MV-4-11 (cell line): ENCODE results near the gene SPTBN2.

Experiments
- DNase-seq: peaks from one replicate; lab custom pipeline; 2025; lab: John Stamatoyannopoulos, UW

The SPTBN2 gene

DNA sequence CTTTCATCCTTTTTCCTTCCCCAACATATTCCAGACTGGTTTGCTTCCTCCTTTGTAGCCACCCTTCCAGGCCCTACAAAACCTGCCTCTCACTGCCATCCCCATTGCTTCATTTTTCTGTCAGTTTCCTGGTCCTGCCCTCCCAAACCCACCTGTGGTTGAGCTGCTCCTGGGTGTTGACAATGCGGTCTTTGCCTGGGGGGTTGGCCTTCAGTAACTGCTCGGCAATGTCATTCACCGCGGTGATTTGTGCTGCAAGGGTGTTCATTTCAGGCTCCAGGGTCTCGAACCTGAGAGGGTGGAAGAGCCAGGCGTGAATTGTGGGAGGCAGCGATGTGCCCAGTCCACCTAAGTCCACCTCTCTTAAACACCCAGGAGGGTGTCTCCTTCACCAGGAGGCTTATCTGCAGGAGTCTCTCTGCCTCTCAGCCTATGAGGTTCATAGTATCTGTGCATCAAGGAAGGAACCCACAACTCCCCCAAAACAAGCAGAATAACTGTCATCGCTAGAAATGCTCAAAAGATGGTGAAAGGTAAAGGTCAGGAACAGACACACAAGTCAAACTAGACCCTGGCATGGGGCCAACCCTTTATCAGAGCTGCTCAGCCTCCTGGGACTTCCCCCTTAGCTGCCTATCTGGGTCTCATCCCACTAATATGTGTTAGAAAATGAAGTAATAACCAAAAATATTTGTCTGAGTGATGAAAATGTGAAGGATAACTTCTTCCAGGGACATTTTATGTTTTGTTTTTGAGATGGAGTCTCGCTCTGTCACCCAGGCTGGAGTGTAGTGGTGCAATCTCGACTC lies 27.4 kb downstream of the SPTBN2 start:
- no peak for DNase-seq

DNA sequence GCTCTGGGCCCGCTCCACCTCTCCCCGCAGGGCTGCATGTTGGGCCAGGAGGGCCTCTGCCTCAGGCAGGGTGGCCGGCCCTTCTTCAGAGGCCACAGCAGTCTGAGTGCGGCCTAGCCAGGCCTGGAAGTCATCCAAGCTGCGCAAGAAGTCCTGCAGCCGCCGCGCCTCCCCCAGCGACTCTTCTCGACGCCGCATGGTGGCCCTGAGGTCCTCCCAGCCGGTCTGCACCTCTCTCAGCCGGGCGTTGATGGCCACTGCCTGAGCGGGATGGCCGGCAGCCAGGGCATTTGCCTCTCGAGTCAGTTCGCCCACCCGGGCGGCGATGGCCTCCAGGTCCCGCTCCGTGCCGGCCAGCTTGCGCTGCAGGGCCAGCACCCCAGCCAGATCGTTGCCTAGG lies 28.3 kb downstream of the SPTBN2 start:
- no peak for DNase-seq

DNA sequence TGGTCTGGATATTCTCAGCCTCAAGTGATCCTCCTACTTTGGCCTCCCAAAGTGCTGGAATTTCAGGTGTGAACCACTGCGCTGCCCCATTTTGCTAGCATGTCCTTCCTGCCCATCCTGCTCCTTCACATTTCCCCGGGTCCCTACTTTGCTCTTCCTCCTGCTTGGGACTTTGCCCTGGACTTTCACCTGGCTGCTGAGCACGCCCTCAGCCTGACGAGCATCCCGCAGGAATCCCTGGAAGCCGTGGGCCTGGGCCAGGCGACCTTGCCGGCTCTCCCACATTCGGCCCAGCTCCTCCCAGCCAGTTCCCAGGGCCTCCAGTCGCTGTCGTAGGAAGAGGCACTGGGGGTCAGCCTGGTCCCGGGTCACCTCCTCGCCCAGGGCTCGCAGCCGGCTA lies 28.7 kb downstream of the SPTBN2 start:
- DNase-seq: no peak

DNA sequence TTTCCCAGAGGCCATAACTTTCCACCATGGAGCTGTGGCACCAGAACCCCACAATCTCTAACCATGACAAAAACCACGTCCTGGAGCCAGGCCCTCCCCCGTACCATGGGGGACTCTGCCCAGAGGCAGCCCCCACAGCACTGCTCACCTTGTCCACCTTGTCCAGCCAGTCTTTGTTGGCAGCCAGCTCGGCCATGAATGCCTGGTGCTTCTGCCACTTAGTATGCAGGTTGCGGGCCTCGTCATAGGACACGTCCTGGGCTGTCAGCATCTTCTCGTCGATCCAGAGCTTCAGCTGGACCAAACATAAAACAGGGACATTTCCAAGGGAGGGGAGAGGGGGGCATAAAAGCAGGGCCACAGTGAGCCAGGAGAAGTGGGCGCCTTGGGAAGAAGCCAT lies 30.5 kb downstream of the SPTBN2 start:
- DNase-seq: no peak

DNA sequence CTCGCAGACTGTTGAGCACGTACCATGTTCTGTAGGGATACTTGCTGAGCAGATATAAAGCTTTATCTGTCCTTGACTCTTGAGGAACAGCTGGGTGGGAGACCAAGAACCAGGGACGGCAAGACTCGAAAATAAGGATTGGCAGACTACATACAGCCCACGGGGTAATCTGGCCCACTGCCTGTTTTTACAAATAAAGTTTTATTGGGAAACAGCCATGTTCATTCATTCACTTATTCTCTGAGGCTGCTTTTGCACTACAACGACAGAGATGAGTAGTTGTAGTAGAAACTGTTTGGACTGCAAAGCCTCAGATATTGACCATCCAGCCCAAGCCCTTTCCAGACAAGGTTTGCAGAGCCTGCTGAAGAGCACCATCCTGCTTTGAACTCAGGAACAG lies 31.0 kb downstream of the SPTBN2 start:
- DNase-seq: no peak

DNA sequence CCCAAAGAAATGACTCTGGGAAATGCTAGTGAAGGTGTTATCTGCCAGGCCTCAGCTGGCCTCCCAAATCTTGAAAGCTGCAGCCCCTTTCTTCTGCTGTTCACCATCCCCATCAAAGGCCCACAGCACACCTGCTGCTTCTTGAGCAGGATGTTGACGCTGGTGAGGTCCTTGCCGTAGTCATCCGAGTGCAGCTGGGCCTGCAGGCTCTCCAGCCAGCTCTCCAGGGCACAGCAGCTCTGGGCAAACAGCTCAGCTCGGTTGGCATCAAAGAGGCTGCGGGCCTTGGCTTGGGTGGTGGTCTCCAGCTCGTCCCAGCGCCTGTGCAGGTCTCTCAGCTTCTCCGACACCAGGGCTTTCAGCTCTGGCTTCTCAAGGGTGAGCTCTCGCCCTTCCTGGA lies 32.9 kb downstream of the SPTBN2 start:
- DNase-seq: no peak

DNA sequence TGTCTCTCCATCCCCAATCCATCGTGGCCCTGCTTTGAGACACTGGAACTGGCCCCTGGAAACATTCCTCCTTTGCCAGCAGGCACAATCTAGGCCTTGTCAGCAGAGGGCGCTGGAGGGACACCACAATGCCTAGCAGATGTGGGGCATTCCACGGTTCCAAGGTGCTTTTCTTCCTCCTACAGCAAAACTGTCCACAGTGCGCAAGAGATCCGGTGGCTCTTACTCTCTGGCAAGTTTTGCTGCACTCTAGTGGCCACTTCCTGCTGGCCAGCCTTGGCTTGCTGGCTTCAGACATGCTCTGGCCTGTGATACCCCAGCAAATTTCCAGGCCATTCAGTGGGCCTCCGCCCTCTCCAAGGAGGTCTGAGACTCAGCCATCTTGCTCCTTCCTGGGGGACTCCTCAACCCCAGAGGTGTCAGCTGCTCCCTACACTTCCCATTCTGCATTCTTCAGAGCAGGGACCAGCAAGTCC lies 34.2 kb downstream of the SPTBN2 start:
- DNase-seq: peak; percentile 85

DNA sequence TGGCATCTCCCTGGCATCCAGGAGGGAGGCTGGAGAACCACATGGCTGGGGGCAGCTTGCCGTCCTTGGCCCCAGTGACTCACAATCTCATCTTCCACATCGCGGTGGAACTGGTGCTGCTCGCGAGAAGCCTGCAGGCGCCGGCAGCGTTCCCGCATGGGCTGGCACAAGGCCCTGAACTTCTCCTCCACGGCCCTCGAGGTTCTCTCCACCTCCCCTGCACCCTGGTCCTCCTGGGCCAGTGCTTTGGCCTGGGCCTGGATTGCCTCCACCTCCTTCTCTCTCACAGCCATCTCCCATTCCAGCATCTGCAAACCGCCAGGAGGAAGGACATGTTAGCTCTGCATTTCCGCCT lies 35.0 kb downstream of the SPTBN2 start:
- DNase-seq: no peak

DNA sequence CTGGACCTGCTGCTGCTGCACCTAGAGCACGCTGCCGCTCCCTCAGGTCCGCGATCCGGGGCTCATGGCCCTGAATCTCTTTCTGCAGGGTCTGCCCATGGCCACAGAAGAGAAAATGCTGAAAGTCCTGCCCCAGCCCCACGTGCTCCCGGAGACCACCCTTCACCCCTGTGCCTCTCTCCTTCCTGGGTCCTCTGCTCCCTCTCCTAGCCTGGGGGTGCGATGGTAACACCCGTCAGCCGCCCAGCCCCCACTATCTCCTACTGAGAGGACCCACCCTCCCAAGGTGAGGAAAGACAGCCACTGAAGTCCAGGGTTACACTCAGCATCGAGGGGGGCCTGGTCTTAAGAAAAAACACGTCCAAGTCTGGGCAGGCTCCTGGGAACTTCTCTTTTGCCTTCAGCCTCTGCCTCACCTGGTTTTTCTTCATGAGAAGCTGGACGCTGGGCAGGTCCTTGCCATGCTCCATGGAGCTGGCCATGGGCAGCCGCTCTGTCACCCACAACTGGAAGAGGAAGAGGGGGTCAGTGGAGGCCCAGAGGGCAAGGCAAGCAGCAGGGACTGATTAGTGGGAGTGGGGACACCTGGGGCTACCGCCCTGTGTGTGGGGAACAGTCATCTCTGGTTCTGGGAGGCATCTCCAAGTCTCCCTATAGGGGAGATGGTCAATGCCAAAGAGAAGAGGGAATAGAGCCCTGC lies 35.5 kb downstream of the SPTBN2 start:
- DNase-seq: no peak

DNA sequence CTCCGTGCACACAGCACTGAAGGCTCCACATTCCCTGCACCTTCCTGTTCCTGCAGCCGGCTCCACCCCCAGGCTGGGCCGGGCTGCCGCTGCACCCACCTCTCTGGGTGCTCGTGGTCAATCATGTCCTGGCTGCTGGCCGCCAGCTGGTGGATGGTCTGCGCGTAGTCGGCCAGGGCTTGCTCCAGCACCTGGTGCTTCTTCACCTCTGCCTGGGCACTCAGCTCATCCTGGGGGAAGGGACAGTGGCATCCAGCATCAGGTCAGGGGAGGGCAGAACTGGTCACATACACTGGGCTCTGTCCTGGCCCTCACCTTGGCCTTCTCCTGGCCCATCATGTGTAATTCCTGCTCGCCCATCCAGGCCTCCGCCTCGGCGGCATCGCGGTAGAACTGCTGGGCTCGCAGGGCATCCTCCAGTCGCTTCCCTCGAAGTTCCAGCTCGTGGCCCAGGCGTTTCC lies 36.1 kb downstream of the SPTBN2 start:
- DNase-seq: no peak

DNA sequence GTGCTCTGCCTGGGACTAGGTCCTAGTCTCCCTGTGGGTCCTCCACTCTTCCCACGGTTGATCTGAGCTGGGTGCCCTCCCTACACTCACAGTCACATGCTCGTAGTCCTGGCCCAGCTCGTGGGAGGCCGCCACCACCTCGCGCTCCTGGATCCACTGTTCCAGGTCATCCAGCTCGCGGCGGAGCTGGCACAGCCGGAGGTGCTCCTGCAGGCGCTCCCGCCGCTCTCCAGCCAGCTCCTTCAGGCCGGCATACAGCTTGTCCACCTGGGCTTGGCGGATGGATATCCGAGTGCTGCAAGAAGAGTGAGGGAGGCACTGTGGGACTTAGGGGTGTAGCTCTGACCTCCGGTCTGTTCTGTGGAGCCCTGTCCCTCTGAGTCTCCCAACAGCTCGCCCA lies 36.6 kb downstream of the SPTBN2 start:
- DNase-seq: no peak

DNA sequence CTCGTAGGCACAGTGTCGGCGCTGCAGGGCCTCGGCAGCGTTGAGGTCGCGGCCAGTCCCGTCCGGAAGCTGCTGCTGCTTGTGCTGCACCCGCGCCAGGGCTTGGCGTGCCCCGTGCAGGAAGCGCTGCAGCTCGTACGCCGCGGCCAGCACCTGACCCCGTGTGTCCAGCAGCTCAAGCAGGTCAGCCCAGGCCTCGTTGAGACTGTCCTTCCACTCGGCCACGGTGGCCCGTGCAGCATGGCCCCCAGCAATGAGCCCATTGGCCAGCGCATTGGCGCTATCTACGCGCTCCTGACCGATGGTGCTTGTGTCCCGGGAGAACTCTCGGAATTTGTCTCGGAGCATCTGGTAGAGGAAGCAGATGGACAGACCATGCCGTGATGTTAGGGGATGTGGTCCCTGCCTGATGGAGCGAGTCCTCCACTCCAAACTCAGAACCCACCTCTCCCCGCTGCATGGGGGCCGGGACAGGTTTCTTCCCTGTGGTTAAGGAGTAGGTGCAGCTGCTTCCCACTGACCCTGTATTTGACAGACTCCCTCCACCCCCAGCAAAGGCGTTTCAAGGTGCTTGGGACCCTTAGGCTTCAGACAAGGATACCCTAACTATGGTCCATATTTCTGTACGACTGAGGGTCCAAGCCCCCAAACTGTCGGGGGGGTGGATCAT lies 37.6 kb downstream of the SPTBN2 start:
- DNase-seq: no peak

DNA sequence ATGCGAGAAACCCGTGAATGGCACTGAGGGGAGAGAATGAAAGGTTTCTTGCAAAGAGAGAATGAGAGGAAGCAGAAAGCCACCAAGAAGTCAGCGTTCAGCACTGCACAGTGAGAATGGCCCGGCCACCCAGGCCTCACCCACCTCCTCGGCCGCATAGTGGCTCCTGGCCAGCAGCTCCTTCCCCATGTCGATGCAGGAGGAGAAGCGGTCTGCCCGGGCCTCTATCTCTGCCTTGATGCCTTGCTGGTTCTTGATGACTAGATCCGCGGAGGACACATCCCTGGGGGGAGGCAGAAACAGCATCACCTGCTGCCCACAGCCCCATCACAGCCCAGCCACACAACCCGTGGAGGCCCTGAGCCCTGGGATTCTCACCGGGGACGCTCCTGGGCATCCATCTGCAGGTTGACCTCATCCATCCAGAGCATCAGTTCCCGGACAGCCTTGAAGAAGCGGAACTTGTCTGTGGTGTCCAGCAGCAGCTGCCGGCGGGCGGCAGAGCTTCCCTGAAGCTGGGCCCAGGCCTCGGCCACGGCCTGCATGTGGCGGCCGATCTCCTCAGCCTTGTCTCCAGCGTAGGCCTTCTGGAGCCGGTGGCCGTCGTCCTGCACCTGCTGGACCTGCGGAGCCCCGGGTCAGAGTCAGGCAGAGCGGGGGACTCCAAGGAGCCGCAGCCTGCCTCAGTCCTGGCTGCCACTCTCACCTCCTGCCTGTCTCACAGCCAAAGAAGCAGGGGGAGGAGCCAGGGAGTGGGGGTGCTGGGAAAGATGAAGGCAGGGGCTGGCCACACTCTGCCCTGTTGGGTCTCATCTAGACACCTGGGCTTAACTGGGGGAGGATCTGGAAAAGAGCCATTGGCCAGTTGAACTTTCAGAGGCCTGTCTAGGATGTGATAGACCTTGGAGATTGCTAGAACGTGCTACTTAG lies 39.1 kb downstream of the SPTBN2 start:
- no peak for DNase-seq

DNA sequence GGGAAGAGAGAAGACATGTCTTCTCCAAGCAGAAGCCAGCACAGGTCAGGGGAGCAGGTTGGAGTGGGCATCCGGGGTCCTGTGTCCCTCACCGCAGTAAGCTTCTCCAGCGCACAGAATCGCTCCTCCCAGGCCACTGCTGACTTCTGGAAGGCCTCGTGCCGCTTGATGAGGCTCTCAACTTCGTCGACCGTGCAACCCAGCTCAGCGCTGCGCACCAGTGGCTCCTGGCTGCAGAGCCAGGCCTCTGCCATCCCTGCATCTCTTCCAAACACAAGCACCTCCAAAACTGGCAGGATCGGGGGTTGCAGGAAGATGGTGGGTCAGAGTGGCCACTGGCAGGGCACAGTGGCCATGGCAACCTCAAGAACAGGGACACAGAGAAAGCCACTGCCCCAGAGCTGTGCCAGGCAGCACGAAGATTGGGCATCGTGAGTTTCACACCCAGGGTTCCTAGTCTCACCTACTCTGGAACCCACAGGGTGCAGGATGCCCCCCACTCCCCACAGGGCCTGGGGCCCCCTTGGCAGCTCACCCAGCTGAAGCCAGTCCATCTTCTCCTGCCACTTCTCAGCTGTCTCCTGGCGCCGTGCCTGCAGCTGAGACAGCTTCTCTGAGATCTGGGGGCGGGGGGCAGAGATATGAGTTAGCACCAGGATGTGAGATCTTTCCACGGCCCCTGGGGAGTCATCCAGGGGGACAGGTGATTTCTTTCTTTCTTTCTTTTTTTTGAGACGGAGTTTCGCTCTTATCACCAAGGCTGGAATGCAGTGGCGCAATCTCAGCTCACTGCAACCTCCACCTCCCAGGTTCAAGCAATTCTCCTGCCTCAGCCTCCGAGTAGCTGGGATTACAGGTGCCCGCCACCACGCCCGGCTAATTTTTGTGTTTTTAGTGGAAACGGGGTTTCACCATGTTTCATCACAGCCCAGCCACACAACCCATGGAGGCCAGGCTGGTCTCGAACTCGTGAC lies 40.2 kb downstream of the SPTBN2 start:
- no peak for DNase-seq

DNA sequence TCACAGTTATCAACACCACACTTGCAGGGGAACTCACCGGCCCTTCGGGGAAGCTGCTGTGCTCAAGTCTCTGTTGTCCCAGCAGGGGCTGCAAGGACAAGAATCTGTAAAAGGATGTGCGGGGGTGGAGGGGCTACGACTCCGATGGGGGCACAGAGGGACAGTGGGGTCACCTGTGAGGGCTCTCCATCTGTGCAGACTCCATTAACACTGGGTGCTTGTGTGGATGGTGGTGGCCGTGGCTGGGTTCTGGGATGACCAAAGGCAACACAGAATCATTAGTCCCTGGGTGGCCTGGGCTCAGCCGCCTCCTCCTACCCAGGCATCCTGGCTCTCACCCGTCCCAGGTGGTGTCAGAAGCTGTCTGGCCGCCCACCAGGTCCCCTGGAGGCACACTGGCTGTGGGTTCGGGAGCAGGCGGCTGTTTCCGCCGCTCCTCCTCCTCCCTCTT lies 41.2 kb downstream of the SPTBN2 start:
- DNase-seq: no peak

DNA sequence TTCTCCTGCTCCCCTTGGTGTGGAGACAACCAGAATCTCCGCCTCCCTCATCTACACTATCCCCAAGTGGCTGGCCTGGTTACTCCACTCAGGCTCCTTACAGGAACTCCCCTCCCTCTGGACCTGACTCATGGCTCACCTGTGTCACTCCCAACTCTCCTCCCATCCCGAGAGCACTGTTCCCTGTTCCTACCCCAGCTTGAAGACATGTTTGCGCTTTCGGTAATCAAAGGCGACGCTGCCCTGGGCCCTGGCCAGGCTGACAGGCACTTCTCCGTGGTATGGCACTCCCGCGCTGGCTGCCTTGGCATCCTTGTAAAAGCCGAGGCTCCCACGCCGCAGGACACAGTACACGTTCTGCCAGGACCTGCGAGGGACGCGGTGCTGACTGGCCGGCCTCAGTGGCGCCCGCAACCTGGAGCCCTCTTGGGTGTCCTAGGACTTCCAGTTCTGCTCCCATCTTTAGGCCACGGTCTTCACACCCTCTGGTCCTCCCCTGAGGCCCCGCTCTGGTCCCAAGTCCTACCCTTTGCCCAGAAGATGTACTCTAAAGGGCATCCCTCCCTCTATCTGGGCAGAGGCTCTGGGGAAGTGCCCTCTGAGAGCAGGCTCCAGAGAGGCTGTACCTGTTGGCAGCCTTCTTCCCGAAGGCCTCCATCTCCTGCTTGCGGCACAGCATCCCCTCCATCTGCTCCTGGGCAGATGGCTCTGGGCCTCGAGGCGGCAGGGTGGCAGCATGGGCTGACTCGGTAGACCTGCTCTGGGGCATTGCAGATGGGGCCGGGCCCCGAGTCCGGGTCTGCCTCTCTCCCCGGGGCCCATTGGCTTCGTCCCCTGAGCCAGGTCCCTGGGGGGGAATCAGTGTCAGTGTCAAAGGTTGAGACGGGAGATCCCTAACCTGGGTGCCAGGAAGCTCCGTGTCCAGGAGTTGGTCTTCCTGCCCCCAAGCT lies 41.9 kb downstream of the SPTBN2 start:
- DNase-seq: no peak

DNA sequence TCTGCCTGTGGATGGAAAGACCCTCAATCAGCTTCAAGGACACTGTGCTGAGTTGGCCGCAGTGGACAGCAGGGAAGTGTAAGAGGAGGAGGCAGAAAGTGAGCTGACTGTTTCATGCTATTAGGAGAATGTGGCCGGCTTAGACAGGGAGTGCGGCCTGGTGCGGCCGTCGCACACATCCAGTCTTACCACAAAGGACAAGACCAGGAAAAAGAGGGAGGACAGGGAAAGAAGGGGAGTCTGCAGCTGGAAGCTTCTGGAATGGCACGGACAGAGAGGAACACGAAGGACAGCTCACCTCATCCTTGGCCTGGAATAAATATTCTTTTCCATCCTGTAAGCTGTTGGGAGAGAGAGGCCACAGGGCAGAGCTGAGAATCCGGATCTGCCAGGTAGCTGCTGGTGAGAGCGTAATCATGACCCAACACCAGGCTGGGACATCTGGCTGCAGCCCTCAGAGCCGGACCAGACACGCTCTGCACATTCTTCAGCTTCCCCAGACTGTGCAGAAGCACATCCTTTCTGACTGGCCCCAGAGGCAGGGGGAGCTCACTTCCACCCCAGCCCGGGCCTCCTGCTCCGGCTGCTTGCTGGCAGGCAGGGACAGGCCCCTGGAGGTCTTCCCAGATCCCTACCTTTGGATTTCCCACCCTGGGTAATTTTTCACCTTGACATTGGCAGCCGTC lies 42.8 kb downstream of the SPTBN2 start:
- no peak for DNase-seq

DNA sequence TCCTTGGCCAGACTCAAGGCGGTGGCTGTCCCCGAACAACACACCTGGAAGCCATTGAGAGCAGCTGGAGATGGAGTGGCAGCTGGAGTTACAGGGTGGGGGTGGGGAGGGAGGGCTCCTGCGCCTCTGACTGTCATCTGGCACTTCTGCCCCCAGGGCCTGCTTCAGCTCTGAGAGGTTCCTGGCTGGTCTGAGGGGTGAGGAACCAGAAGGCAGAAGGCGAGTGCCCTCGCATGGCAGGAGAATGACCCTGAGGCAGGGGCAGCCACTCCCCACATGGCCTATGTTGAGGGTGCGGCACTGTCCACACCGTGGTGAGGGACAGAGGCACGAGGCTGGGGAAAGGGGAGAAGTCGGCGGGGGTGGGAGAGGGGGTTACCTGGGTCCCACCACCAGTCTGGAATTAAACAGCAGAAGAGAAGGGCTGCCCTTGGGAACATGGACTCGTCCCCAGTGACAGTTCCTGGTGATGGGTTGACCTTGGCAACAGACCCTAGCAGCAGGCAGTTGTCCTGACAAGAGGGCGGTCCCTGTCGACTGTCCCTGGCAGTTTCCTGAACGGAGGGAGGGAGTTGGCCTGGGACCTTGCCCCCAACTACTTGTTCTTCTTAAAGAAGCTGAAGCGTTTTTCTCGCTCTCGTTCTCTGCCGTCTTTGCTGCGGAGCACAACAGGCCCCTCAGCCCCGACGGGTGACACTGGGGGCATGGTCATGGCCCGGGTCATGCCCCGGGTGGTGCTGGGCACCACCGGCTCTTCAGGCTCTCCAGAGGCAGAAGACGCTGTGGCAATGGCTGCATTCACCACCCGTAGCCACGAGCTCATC lies 43.5 kb downstream of the SPTBN2 start:
- no peak for DNase-seq
